RWPE1 (cell line): ENCODE data around the gene THOP1.
A peak's percentile ranks its signal among the peaks of the same experiment; 100 is the strongest.

Experiments used
- CTCF ChIA-PET: fragments of 350-600 bp; sonication (Branson Sonifier 250); formaldehyde crosslinking; extraction: SDS; loops from one replicate; lab custom pipeline; 2021; lab: Yijun Ruan, JAX
- POLR2A ChIA-PET: fragments of 400-600 bp; formaldehyde crosslinking; extraction: SDS; loops from one replicate; lab custom pipeline; 2020; ENCODE audit warnings: antibody characterized with exemption; ENCODE audit not compliant: low non-redundant PET; lab: Yijun Ruan, JAX
- DNase-seq: peaks from one replicate; pipeline ENCODE4 v3.0.0; 2012; ENCODE audit warnings: low spot score
- H3K27ac ChIP-seq: fragments of 450-650 bp; 2 replicates; pipeline ENCODE4 v1.5.1; 2017
- TF ChIP-seq, protein P1 (sequence below): fragments of 450-650 bp; conservative IDR thresholded peaks from 2 replicates; pipeline ENCODE4 v1.5.1; 2017; ENCODE audit warnings: low read depth, mild to moderate bottlenecking

The THOP1 gene

DNA sequence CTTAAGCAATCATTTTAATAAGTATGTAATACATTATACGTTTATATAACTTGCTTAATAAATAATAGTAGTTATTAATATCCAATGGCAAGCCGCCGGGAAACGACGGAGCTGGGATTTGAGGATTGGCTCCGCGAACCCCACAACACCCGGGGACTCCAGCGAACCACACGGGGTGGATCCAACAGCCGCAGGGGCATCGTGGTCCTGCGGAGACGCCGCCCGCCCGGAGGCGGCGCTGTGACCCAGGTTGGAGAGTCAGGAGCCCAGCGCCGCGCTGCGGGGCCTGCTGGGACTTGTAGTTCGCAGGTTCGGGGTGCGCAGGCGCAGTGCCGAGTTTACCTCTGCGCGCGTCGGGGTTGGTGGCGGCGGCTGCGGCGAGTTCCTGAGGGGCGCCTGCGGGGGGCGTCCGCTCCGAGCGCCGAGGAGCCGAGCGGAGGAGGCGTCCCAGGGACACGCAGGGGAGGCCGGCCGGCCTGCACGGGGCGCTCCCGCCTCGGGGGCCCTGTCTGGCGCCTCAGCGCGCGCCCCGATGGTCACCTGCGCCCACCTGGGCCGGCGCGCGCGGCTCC, 34.3 kb downstream of the THOP1 start, which contains the start of gene ZNF554:
Gene ZNF554, plus strand, starts transcription at position 329 of the 572 bp plus-strand sequence. Its CDS starts 204 bp downstream, at position 533.
- DNase-seq: peak; percentile 94
- peak within 1 kb of the TSS; percentile 65 for H3K27ac ChIP-seq
- POLR2A ChIA-PET: no interaction called here
- TF ChIP-seq, protein P1, sequence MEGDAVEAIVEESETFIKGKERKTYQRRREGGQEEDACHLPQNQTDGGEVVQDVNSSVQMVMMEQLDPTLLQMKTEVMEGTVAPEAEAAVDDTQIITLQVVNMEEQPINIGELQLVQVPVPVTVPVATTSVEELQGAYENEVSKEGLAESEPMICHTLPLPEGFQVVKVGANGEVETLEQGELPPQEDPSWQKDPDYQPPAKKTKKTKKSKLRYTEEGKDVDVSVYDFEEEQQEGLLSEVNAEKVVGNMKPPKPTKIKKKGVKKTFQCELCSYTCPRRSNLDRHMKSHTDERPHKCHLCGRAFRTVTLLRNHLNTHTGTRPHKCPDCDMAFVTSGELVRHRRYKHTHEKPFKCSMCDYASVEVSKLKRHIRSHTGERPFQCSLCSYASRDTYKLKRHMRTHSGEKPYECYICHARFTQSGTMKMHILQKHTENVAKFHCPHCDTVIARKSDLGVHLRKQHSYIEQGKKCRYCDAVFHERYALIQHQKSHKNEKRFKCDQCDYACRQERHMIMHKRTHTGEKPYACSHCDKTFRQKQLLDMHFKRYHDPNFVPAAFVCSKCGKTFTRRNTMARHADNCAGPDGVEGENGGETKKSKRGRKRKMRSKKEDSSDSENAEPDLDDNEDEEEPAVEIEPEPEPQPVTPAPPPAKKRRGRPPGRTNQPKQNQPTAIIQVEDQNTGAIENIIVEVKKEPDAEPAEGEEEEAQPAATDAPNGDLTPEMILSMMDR: peak; percentile 96
- CTCF ChIA-PET: interaction anchor here (0.6 to 1.4 kb wide), 6 partner anchors 9 to 622 kb away, joined by 3 to 4 read pairs (median 3); partner anchors contain the start of gene SLC39A3

DNA sequence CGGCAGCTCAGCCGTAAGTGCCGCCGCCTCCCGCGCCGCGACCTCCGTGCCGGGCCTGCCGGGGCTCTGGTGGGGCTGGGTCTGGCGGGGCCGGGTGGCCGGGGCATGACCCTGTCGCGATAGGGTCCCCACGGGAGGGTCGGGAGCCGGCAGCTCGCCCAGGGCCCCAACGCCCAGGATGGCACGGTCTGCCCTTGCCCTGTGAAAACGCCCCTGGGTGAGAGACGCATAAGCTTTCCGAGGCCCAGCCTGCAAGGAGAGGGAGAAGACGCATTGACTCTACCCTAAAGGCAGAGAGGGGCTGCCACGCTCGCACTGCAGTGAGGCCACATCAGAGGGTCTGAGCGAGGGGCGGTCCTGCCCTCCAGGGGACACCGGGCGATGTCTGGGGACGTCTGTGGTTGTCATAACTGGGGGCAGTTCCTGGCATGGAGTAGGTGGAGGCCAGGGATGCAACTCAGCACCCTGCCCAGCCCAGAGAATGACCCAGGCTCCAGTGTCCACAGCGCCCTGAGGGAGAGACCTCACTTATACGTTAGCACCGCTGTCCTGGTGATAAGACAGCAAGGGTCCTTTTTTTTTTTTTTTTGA, 34.9 kb downstream of the THOP1 start:
- DNase-seq: peak; percentile 19
- H3K27ac ChIP-seq: peak overlapping the region; percentile 65
- POLR2A ChIA-PET: no interaction called here
- TF ChIP-seq, protein P1: no peak
- CTCF ChIA-PET: interaction anchor here (0.7 to 1.4 kb wide), 4 partner anchors 9 to 80 kb away, joined by 3 to 6 read pairs (median 4); partner anchors contain the start of gene SLC39A3

DNA sequence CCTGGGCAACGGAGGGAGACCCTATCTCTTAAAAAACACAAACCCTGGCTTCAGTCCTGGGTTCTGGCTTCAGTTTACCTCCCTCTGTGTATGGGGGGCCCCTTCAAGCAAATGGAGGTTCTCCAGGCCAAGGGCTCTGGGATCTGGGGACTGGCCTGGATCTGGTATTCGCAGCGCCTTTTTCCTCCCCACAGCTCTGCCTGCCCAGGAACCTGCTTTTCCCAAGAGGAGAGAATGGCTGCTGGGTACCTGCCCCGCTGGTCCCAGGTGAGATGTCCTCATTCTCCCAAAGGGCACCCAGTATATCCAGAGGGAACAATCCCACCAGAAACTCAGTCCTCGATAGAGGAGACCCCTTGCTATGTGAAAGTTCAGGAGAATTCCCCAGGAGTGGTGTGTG, 37.5 kb downstream of the THOP1 start:
- peak overlapping the region; percentile 4; the same call in 1 of the 2 replicates for H3K27ac ChIP-seq
- TF ChIP-seq, protein P1: no peak
- POLR2A ChIA-PET: no interaction called here
- CTCF ChIA-PET: interaction anchor here (0.6 to 0.8 kb wide), 2 partner anchors 16 to 49 kb away, joined by 3 read pairs; no protein-coding TSS in a partner anchor
- DNase-seq: no peak

DNA sequence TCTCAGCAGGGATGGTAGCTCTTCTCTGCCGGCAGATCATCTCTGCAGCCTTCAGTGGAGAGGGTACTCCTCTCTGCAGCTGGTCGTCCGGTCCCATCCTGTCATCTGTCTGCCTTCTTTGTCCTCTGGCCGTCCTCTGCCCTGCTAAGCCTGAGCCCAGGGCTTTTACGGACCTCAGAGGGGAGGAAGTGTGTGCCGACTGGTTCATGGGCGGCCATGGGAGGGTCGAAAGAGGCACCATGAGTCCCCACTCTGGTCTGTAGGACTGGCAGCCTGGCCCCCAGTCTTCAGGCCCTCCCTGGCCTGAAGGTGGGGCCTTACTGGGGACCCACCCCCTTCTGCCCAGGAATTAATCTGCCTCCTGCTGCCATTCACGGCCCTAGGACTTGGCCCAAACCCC, 38.3 kb downstream of the THOP1 start:
- CTCF ChIA-PET: no interaction called here
- TF ChIP-seq, protein P1: no peak
- POLR2A ChIA-PET: no interaction called here
- DNase-seq: no peak
- H3K27ac ChIP-seq: 0 out of 2 replicates have a peak overlapping the region, but pooled peaks have one; percentile 17

DNA sequence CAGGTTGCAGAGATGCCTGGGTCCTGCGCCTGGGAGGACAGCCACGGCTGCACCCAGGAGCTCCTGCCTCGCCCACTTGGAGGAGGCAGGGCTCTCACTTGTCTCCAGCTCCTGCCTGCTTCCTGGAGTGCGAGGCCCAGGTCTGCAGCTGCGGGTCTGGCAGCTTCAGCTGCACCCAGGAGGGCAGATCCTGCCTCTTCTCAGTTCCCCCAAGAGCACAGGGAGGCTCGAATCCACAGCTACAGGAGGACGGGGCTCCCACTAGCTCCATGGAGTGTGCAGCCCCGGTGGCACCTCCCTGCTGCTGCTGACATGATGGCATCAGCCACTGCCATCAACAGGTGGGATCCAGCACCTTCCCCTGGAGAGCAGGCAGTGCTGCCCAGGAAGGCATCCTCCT, 38.8 kb downstream of the THOP1 start:
- POLR2A ChIA-PET: no interaction called here
- CTCF ChIA-PET: no interaction called here
- no peak for DNase-seq
- TF ChIP-seq, protein P1: no peak
- H3K27ac ChIP-seq: 0 out of 2 replicates have a peak overlapping the region, but pooled peaks have one; percentile 17

DNA sequence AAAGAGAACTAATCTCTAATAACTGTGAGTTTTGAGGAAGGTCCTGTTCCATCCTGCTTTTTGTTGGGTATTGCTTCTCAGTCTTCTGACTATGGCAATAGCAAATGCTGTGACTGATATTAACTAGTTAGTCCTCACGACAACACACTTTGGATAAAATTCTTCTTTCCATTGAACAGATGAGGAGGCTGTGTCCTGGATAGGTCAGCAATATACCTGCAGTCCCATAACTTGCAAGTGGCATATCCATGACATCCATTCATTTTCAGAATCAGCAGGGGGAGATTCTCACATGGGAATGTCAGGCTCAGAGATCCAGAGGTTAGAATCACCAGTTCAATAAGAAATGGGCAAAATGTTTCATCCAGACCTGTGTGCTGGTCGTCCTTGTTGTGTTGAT, 41.7 kb downstream of the THOP1 start:
- TF ChIP-seq, protein P1: no peak
- H3K27ac ChIP-seq: no peak overlapping the region
- ChIA-PET CTCF (interaction anchor here (0.6 kb wide), 2 partner anchors 170 to 190 kb away, joined by 3 to 5 read pairs; no protein-coding TSS in a partner anchor), POLR2A (no interaction called here)
- DNase-seq: no peak
